OCI-LY1 (cell line): Measurements from ENCODE around the gene ARMC3.

ENCODE experiments used
- H2AFZ ChIP-seq: fragments of 200-600 bp; sonication (generic), shearing (Covaris generic); 2 replicates; pipeline ENCODE4 v1.6.0; 2014; ENCODE audit warnings: antibody characterized with exemption, mild to moderate bottlenecking, low read length
- H3F3A ChIP-seq: fragments of 200-600 bp; sonication (generic), shearing (Covaris generic); 2 replicates; pipeline ENCODE4 v1.6.0; 2014; ENCODE audit warnings: mild to moderate bottlenecking, antibody characterized with exemption, low read length, moderate library complexity; ENCODE audit not compliant: insufficient read depth
- H3K27ac ChIP-seq: fragments of 200-600 bp; sonication (generic); 2 replicates; pipeline ENCODE4 v1.5.1; 2014; ENCODE audit warnings: low read length, mixed run types, mild to moderate bottlenecking, low read depth; ENCODE audit not compliant: poor library complexity, severe bottlenecking
- H3K27me3 ChIP-seq: fragments of 200-600 bp; sonication (generic); 2 replicates; pipeline ENCODE4 v1.6.0; 2014; ENCODE audit warnings: antibody characterized with exemption, mild to moderate bottlenecking, low read length, moderate library complexity; ENCODE audit not compliant: insufficient read depth
- H3K36me3 ChIP-seq: fragments of 200-600 bp; sonication (generic); 2 replicates; pipeline ENCODE4 v1.6.1; 2014; ENCODE audit warnings: mild to moderate bottlenecking, antibody characterized with exemption, low read length, moderate library complexity, mixed read lengths; ENCODE audit not compliant: insufficient read depth
- H3K4me1 ChIP-seq: fragments of 200-600 bp; sonication (generic); 2 replicates; pipeline ENCODE4 v1.5.1; 2014; ENCODE audit warnings: mild to moderate bottlenecking, low read length, moderate library complexity; ENCODE audit not compliant: insufficient read depth, severe bottlenecking
- H3K4me2 ChIP-seq: fragments of 200-600 bp; sonication (generic), shearing (Covaris generic); 2 replicates; pipeline ENCODE4 v1.6.1; 2014; ENCODE audit warnings: low read length
- H3K4me3 ChIP-seq: fragments of 200-600 bp; sonication (generic); 2 replicates; pipeline ENCODE4 v1.5.1; 2014; ENCODE audit warnings: low read length, low read depth, mild to moderate bottlenecking, mixed read lengths; ENCODE audit not compliant: poor library complexity, severe bottlenecking
- H3K79me2 ChIP-seq: fragments of 200-600 bp; shearing (Covaris generic); 2 replicates; pipeline ENCODE4 v1.6.1; 2016; ENCODE audit warnings: mixed run types, low read length, mixed read lengths; ENCODE audit not compliant: insufficient read depth
- H3K9ac ChIP-seq: fragments of 200-600 bp; sonication (generic), shearing (Covaris generic); 2 replicates; pipeline ENCODE4 v1.6.1; 2014; ENCODE audit warnings: mild to moderate bottlenecking, low read length, mixed read lengths
- H3K9me2 ChIP-seq: fragments of 200-600 bp; sonication (generic), shearing (Covaris generic); 2 replicates; pipeline ENCODE4 v1.6.1; 2014; ENCODE audit warnings: low read depth, mild to moderate bottlenecking, low read length, mixed read lengths
- H3K9me3 ChIP-seq: fragments of 200-600 bp; shearing (Covaris generic); 2 replicates; pipeline ENCODE4 v1.6.1; 2014; ENCODE audit warnings: low read length, mixed read lengths
- H4K20me1 ChIP-seq: fragments of 200-600 bp; sonication (generic), shearing (Covaris generic); 2 replicates; pipeline ENCODE4 v1.6.0; 2016; ENCODE audit warnings: mild to moderate bottlenecking, low read length; ENCODE audit not compliant: insufficient read depth
- CTCF ChIP-seq: fragments of 200-600 bp; sonication (generic), shearing (Covaris generic); IDR thresholded peaks from 2 replicates; pipeline ENCODE4 v1.5.1; 2017; ENCODE audit warnings: mild to moderate bottlenecking, antibody characterized with exemption, low read length, moderate library complexity, mixed read lengths
- EZH2 ChIP-seq: fragments of 200-600 bp; sonication (generic), shearing (Covaris generic); IDR thresholded peaks from 2 replicates; pipeline ENCODE4 v1.8.0; 2017; ENCODE audit warnings: borderline replicate concordance, mixed run types, mild to moderate bottlenecking, antibody characterized with exemption, low read length, moderate library complexity, mixed read lengths

Gene ARMC3

GRCh38 chr10:23073527-23073926 lies 145.7 kb downstream of the ARMC3 start:
- Histone ChIP-seq H2AFZ (no peak overlapping the region), H3K27me3 (0 out of 2 replicates have a peak, but pooled peaks cover 4% of the 10 kb centered on the region), H3K4me3 (no peak overlapping the region), H3K9me2 (no peaks in the 10 kb centered on the region), H3K27ac (no peak overlapping the region), H3F3A (no peaks in the 10 kb centered on the region), H3K4me2 (no peak overlapping the region), H3K4me1 (no peaks in the 10 kb centered on the region), H3K9me3 (no peaks in the 10 kb centered on the region), H3K36me3 (no peaks in the 10 kb centered on the region), H3K79me2 (no peaks in the 10 kb centered on the region), H3K9ac (no peak overlapping the region), H4K20me1 (no peaks in the 10 kb centered on the region)
- TF ChIP-seq CTCF = no peak
- TF ChIP-seq EZH2 = no peak

GRCh38 chr10:23075672-23076071 lies 147.8 kb downstream of the ARMC3 start:
- H3K4me1 ChIP-seq = no peaks in the 10 kb centered on the region
- H3K36me3 ChIP-seq = no peaks in the 10 kb centered on the region
- no peak overlapping the region for H3K4me3 ChIP-seq
- H3K4me2 ChIP-seq = no peak overlapping the region
- TF ChIP-seq CTCF (no peak), EZH2 (no peak)
- H3K27me3 ChIP-seq = 0 out of 2 replicates have a peak, but pooled peaks cover 4% of the 10 kb centered on the region
- no peaks in the 10 kb centered on the region for H3F3A ChIP-seq
- H2AFZ ChIP-seq = no peak overlapping the region
- H4K20me1 ChIP-seq = no peaks in the 10 kb centered on the region
- no peak overlapping the region for H3K9ac ChIP-seq
- no peaks in the 10 kb centered on the region for H3K9me2 ChIP-seq
- H3K79me2 ChIP-seq = no peaks in the 10 kb centered on the region
- H3K9me3 ChIP-seq = no peaks in the 10 kb centered on the region
- no peak overlapping the region for H3K27ac ChIP-seq

- Histone ChIP-seq H3K4me3 (no peak overlapping the region), H3K27me3 (0 out of 2 replicates have a peak, but pooled peaks cover 4% of the 10 kb centered on the region), H3K9me3 (no peaks in the 10 kb centered on the region), H4K20me1 (no peaks in the 10 kb centered on the region), H3K36me3 (no peaks in the 10 kb centered on the region), H3K27ac (no peak overlapping the region), H3K79me2 (no peaks in the 10 kb centered on the region), H3F3A (no peaks in the 10 kb centered on the region), H3K9me2 (no peaks in the 10 kb centered on the region), H2AFZ (no peak overlapping the region), H3K9ac (no peak overlapping the region), H3K4me2 (no peak overlapping the region), H3K4me1 (no peaks in the 10 kb centered on the region)
- TF ChIP-seq EZH2 (no peak), CTCF (no peak)
These were observed 150.3 kb downstream of the ARMC3 start for GRCh38 chr10:23078114-23078513.
